Activated T-cell treated with anti-CD3 and anti-CD28 coated beads, Interleukin-2, amount 50 U/mL, for 48 hours (primary cell): ENCODE data around the gene FBLN1.

Experiments
- DNase-seq, 2 experiments: peaks; one replicate each; pipeline ENCODE4 v3.0.0-alpha.2; 2020

The FBLN1 gene

DNA sequence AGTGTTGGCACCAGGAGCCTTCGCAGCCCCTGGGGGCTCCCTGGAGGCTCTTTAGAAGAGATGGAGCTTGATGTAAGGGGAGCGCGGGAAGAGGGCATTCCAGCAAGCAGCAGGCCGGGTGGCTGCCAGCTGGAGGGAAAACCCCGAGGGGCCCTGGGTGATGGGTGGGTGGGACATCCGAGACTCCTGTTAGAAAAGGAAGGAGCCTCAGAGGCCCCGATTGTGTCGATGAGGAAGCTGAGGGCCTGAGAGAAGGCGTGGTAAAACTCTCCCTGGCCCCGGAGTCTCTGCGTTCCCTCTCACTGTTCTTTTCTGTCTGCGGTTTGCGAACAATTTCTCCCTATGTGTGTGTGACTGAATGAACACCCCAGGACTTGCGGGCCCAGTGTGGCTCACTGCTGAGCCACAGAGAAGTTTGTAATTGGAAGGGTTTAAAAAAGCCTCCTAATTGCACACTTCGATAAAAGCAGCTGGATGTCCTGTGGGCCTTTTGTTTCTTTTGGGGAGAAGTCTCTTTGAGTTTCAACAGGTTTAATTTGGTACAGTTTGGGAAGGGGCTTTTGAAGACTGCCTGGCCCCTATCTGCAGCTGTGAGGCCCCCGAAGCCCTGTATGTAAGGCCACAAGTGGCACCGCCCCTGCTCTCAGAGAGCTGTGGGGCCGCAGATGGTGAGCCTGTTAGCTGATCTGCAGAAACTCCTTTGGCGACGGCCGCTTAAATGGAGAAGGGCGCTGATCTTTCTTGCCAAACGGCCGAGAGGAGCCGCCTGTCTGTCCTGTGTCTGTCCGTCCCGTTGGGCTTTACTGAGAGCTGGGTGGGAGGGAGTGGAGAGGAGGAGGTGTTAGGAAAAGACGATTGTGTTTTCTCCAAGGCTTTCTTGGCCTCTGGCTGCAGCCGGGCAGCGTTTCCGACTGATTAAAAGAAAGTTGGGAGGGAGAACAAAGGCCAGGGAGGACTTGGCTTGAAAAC is 2.0 kb downstream of the FBLN1 start:
- no peak for DNase-seq

DNA sequence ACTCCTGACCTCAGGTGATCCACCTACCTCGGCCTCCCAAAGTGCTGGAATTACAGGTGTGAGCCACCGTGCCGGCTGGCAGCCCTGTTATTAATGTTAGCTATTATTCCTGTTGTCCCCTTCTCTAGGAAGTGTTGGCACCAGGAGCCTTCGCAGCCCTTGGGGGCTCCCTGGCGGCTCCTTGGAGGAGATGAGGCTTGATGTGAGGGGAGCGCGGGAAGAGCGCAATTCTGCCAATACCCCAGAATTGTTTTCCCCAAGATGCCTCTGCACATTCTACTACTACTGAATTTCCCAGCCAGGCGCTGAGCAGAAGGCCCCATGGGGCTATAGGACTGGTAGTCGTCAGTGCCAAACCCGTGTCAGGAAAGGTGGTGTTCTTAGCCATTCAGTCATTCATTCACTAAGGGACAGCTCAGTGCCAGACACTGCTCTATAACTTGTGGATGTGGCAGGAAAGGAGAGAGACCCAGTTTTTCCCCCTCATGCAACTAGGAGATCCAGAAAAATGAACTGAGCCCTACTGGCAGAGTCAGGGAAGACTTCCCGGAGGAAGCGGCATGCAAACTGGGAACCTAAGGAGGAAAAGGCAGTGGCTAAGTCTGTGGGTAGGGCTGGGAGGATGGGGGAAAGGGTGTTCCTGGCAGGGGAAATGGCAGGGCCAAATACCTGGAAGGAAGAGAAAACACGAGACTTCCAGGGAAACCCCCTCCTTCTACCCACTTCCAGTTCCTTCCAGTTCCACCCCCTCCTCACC is 3.5 kb downstream of the FBLN1 start:
- no peak for DNase-seq

DNA sequence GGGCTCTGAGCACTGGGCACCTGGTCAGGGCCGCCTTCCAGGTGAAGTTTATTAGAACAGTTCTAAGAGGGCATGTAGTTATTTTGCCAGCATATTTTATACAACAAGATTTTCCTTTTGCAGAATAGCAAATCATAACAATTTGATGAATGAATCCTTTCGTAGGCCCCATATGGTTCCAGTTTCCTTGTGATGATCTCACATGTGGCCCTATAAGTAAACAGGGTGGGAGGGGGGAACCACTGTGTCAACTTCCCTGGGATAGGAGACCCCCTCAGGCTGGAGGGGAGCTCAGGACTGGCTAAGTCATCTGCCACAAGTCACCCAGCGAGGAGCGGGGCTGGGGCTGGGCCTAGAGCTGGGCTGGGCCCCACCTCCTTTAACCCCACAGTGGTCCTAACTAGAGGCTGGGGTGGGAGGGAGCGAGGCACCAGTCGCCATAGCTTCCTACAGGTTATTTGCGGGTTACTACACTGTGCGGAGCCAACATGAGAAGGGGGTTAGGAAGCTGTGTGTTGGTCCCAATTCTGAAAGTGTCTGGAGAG is 4.2 kb downstream of the FBLN1 start:
- no peak for DNase-seq

DNA sequence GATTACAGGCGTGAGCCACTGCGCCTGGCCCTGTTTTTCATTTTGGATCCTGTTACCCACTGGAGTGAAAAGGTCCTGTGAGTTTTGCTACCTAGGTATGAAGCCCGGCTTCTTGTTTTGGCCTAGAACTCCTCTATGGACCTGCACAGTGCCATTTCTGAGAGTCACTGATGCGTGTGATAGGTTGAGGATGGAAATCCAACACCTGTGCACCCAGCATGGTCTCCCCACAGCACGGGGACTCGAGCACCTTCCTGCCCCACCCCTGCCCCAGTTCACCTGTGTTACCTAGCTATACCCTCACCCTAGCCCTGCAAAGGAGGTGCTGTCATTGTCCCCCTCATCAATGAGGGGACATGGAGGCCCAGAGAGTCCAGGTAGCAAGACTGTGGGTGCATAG is 5.1 kb downstream of the FBLN1 start:
- no peak for DNase-seq

DNA sequence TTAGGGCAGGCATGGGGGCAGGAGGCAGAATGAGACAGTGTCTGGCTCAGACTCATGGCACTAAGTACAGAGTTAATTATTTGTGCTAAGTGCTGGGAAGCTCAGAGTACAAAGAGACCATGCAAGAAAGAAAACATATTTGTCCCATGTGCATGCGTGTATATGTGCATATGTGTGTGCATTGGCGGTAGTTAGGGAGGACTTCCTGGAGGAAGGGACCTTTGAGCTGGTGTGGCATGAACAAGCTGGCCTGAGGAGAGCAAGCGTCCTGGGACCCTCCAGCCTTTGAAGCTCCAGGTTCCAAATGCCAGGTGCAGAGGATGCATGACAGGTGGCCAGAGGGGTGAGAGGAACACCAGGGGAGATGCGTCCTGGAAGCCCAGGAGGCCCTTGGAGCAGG is 6.1 kb downstream of the FBLN1 start:
- no peak for DNase-seq

DNA sequence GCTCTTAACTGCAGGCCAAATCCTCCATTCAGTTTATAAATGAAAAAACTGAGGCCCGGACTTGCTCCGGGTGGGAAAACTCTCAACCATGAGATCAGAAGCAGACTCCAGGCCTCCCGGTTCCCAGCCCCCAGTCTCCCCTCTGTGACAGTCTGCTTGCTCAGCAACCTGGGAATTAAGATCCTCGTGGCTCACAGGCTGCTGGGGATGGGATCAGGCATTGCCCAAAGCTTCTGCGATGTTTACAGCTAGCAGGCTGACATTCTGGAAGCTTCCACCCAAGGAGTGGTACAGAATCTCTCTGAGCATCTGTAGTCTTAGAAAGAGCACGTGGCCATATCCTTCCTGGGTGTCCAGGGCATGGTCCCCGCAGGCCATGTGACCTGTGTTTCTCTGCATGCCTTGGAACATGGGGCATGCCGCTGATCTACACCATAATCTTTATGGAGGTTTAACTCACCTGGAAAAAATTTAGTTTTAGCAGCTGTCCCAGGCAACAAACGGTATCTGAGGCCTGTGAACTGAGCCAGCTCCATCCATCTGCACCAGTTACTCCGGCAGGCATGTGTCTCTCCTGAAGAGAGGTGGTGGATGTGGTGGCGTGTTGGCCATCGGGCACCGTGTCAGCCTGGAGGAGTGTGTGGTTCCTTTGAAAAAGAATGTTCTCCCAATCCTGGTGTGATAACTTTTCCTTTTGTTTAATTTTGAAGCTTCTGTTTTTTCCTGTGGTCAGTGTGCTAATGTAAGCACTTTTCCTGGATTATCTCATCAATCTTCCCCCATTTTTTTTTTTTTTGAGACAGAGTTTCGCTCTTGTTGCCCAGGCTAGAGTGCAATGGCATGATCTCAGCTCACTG is 7.9 kb downstream of the FBLN1 start:
- no peak for DNase-seq

DNA sequence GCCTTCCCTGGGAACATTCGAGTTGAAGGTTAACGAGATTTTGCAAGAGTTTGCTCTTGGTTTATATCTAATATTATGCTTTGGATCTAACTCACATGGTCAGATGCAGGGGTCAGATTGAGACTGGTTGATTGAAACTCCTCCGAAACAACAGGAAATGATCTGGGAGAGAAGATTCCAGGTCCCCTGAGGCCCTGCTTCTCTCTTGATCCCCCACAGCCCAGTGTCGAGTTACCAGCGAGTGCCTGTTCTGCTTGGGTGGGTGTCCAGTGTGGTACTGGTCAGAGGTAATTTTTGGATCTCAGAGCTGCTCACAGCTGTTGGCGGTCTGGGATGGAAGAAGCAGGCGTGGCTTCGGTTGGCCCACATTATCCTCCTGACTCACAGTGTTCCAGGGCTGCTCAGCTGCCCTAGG is 9.2 kb downstream of the FBLN1 start:
- DNase-seq: no peak

DNA sequence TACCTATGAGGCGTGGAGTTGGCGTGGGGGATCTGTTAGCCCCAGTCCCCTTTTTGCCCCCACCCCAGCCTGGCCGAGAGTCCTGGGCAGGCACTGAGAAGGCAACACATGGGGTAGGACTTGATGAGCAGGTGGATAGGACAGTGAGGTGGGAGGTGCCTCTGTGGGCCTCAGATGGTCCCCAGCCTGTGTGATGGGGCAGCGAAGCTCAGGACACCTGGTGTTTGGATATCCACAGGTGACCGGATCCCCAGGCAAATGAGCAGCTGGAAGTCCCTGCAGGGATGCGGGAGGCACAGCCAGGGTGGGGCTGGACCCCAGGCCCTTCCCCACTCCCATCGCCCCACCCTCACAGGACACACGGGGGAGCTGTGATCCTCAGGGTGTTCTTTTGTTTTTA is 9.7 kb downstream of the FBLN1 start:
- no peak for DNase-seq

DNA sequence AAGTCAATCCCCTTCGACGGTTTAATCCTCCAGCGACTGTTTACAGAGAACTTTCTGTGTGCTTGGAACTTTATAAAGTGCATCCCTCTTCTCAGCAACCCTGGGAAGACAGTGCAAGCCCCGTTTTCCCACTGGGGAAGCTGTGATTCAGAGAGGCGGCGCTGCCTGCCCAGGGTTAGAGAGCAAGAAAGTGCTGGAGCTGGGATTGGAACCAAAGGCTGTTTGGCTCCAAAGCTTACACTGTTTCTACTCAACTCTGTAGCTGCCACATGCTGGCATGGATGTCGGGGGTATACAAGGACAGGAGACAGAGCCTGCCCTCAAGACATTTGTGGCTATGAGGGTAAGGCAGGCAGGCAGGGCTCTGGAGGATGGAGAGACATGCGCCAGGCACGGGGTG is 13.0 kb downstream of the FBLN1 start:
- DNase-seq: no peak

DNA sequence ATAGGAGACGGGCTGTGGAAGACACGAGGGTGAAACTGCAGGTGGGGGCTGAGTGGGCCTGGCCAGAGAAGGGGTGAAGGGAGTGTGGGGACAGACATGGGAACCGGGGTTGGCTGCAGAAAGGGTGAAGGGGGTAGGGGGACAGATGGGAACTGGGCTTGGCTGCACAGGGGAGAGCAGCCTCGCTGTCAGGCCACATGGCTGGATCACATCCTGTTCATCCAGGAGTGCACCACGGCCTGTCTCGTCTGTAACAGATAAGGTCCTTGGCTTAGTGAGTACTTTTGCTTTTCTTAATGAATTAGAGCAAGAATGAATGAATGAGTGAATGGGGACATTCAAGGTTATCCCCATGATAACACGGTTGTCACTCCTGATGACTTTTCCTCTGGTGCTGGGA is 13.5 kb downstream of the FBLN1 start:
- DNase-seq: no peak

DNA sequence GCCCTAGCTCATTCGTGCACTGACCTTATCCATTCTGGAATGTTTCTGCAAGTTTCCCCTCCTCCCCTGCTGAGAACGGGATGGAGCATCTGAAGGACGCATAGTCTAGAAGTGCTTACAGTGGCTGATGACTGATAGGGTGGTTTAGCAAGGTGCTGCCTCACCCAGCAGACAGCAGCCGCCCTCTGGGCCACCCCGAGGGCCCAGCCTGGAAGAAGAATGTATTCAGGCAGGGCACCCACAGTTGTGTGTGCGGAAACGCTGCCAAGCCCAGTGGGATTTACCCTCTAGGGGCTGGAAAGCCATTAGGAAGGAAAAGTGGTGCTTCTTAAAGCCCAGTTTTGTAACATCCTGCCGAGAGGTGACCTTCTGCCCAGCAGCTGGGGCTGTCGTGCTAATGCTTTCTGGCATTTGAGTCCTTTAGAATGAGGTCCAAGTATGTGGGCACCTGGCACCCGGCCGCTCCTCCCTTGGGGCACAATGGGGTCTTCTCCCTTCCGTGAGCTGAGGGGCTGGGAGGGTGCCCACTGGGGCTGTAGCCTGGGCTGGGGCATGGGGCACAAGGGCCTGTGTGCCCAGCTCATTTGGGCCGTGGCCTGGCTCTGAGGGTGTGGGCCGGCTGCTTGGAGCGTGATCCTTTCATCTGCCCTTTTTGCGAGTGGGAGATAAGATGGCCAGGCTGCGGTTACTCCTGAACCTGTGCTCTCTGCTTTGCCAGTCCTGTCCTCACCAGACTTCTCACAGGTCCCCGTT is 14.4 kb downstream of the FBLN1 start:
- no peak for DNase-seq

DNA sequence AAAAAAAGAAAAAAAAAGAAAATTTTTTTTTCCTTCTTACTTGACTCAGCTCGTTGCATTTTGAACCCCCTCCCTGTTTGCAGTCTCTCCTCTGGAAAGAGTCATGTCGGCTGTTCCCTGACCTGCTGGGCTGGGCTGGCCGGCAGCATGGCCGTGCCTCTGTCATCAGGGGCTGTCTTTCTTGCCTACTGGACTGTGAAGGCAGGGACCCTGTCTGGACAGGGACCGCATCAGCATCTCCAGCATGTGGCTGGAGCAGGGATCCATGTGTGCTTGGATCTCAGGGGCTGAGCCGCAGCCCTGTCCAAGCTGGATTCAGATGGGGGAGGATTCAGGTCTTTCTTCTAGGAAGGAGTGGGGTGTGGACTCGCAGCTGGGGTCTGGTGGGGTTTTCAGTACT is 15.5 kb downstream of the FBLN1 start:
- DNase-seq: no peak

DNA sequence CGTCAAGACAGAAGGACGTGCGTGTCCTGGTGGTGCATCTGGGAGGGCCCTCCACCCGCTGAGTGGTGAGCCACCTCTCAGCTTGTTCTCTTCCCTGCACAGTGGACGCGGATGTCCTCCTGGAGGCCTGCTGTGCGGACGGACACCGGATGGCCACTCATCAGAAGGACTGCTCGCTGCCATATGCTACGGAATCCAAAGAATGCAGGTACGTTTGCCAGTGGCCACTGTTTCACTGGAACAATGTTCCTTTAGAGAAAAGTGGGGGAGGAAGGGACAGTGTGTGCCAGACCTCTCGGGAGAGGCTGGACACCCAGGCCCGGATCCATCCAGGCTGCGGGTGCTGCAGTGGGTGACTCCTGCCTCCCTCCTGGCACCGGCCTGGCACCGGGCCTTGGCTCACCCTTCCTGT is 15.9 kb downstream of the FBLN1 start:
- no peak for DNase-seq

DNA sequence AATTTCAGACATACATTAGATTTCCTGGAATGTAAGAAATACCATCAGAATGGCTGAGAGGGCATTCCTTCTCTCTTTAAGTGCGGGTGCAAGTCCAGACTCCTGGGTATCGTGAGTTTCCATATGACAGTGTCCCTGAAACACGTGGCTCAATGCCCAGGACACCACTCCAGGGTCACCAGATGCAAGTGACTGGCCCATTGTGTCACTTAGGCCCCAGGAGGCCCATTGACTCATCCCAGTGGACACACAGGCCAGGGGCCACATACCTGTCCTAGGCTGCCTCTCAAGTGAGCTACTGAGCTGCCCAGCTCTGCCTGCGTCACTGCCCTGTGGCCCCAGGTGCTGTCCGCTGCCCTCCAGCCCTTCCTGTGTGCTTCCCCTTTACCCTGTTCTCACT is 18.5 kb downstream of the FBLN1 start:
- no peak for DNase-seq

DNA sequence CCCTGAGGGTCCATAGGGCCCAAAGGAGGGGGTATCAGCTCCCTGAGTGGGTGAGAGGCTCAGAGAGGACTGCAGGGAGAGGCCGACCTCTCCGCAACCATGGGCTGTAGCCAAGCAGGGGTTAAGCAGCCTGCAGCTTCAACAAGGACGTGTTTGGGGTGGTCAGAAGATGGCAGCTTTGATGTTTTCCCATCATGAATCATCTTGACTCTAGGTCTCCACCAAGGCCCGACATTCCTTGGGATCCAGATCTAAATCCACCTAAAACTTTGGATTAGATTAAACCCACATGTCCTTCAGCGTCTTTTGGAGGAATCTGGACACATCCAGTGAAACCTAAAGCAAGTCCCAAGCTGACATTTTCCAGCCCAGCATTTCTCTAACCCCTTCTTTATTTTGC is 19.8 kb downstream of the FBLN1 start:
- no peak for DNase-seq

DNA sequence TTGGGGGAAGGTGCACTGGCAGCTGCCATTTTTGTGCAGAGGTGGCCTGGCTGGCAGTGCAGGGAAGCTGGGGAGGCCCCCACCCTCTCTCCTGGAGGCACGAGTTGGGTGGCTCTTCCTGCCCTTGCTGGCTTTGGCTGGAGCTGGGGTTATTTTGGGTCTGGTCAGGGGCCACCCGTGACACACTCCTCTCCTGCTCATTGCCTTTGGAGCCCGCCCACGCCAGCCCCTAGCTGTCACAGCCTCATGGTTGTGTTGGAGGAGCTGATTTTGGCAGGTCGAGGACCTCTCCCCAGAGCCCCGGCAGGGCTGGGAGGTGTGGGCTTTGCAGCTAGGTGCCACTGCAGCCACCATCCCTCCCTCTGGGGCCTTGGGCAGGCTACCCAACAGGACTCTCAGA is 21.5 kb downstream of the FBLN1 start:
- DNase-seq: no peak

DNA sequence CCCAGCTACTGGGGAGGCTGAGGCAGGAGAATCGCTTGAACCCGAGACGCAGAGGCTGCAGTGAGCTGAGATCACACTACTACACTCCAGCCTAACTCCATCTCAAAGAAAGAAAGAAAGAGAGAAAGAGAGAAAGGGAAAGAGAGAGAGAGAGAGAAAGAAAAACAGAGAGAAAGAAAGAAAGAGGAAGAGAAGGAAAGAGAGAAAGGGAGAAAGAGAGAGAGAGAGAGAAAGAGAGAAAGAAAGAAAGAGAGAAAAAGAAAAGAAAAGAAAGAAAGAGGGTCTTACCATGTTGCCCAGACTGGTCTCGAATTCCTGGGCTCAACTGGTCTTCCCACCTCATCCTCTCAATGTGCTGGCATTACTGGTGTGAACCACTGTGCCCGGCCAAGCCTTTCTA is 22.3 kb downstream of the FBLN1 start:
- DNase-seq: no peak

DNA sequence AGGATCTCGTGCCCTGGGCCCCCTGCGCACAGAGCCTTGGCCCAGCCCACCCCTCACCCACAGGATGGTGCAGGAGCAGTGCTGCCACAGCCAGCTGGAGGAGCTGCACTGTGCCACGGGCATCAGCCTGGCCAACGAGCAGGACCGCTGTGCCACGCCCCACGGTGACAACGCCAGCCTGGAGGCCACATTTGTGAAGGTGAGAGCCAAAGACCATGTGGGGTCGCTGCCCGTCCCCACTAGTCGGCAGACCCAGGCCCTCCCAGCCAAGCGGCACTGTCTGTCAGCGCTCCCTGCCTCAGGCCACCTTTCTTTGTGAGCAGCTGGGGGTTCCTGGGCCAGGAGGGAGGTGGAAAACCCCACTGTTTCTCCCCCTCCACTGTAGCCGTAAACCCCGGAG is 22.8 kb downstream of the FBLN1 start:
- DNase-seq: no peak

DNA sequence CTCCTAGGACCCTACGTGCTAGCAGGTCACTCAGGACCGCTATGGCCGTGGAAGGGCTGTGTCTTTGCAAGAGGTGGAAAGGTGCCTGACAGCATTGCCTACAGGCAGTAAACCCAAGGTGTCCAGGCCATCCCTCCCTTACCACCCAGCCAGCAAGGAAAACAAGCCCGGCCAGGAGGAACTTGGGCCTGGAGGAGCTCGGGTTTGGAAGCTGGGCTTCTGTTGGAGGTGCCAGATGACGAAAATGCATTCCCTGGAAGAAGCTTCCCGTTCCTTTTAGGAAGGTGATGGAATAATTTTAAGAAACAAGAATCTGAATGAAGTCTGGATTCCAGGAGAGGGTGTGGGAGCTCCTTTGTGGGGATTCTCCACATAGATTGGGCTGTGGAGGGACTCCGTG is 23.6 kb downstream of the FBLN1 start:
- DNase-seq: no peak

DNA sequence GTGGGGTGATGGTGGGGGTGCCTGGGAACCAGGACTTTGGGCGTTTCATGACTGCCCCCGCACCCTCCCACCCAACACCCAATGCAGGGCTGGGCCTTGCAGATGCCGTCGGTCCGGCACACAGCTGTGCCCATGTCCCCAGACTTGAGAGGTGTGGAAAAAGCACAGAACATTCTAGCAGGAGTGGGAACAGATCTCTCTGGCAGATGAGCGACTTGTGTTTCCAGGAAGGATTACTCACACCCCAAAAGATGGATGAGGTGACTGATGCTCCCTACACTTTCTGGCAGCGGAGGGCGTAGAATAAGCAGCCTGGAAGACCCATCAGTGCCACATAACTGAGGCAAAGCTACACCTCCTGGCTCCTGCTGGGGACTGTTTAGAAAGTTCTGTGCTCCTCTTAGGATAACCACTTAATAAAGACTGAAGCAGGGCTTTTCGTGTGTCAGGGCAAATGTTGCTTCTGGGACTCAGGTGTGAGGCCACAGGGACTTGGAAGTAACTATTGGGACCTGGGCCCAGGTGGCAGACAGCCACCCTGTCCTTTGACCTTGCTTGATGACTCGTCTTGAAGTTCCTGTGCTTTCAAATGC is 24.2 kb downstream of the FBLN1 start:
- DNase-seq: no peak

DNA sequence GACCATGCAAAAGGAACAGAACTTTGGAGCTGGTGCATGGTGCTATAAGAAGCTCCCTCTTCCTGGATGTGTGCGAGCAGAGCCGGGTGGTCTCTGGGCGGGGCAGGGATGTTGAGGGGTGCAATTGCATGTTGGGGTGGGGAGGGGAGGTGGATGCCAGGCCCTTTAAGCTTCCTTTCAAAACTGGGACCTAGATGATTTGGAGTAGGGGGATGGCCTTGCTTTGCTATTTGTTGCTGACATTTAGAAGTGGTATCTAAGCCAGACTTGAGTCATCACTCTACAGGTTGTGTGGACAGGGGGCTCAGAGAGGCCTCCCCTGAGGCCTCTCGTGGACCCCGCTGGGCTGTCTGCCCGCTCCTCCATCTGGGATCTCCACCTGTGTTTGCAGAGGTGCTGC is 24.8 kb downstream of the FBLN1 start:
- no peak for DNase-seq

DNA sequence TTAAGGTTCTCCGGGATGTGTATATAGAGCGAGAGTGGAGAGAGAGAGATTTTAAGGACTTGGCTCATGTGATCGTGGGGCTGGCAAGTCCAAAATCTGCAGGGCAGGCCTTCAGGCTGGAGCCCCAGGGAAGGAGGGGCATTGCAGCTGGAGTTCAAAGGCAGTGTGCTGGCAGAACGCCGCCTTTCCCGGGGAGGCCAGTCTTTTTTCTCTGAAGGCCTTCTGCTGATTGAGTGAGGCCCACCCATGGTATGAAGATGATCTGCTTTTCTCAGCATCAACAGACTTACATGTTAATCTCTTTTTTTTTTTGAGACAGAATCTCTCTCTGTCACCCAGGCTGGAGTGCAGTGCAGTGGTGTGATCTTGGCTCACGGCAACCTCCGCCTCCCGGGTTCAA is 25.4 kb downstream of the FBLN1 start:
- DNase-seq: no peak
